Central memory CD8-positive, alpha-beta T cell (primary cell): ENCODE results near the gene RAD51AP1.
"Not testable (repeated sequence)": the region's sequence is repeated elsewhere in the genome, so short reads cannot be mapped to it uniquely, and the experiment has no call there.

Experiments used
- ATAC-seq: fragments of 150-1000 bp; cut with Tn5 transposase; replicated peaks from 2 replicates; pipeline ENCODE4 v1.10.0; 2022; ENCODE audit warnings: mild to moderate bottlenecking, moderate FRiP score, moderate number of reproducible peaks; ENCODE audit not compliant: poor library complexity, severe bottlenecking; ENCODE audit errors: extremely low read depth
- DNase-seq, 2 donors: peaks; one replicate each; pipeline ENCODE4 v3.0.0; 2021; ENCODE audit warnings: low spot score in 2 of 2
- H3K27ac Mint-ChIP-seq: one replicate; pipeline ENCODE4 v1.8.0; 2022; ENCODE audit warnings: low read depth, mild to moderate bottlenecking, moderate library complexity, mixed read lengths
- H3K27me3 Mint-ChIP-seq: one replicate; pipeline ENCODE4 v1.8.0; 2022; ENCODE audit warnings: mixed read lengths
- H3K36me3 Mint-ChIP-seq: one replicate; pipeline ENCODE4 v1.8.0; 2022; ENCODE audit warnings: mild to moderate bottlenecking, moderate library complexity, mixed read lengths; ENCODE audit not compliant: insufficient read depth
- H3K4me1 Mint-ChIP-seq: one replicate; pipeline ENCODE4 v1.8.0; 2022; ENCODE audit warnings: mixed read lengths
- H3K4me3 Mint-ChIP-seq: one replicate; pipeline ENCODE4 v1.8.0; 2022; ENCODE audit warnings: mild to moderate bottlenecking, moderate library complexity, mixed read lengths
- H3K9me3 Mint-ChIP-seq: one replicate; pipeline ENCODE4 v1.8.0; 2022; ENCODE audit warnings: mixed read lengths

The RAD51AP1 gene, protein sequence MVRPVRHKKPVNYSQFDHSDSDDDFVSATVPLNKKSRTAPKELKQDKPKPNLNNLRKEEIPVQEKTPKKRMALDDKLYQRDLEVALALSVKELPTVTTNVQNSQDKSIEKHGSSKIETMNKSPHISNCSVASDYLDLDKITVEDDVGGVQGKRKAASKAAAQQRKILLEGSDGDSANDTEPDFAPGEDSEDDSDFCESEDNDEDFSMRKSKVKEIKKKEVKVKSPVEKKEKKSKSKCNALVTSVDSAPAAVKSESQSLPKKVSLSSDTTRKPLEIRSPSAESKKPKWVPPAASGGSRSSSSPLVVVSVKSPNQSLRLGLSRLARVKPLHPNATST

DNA sequence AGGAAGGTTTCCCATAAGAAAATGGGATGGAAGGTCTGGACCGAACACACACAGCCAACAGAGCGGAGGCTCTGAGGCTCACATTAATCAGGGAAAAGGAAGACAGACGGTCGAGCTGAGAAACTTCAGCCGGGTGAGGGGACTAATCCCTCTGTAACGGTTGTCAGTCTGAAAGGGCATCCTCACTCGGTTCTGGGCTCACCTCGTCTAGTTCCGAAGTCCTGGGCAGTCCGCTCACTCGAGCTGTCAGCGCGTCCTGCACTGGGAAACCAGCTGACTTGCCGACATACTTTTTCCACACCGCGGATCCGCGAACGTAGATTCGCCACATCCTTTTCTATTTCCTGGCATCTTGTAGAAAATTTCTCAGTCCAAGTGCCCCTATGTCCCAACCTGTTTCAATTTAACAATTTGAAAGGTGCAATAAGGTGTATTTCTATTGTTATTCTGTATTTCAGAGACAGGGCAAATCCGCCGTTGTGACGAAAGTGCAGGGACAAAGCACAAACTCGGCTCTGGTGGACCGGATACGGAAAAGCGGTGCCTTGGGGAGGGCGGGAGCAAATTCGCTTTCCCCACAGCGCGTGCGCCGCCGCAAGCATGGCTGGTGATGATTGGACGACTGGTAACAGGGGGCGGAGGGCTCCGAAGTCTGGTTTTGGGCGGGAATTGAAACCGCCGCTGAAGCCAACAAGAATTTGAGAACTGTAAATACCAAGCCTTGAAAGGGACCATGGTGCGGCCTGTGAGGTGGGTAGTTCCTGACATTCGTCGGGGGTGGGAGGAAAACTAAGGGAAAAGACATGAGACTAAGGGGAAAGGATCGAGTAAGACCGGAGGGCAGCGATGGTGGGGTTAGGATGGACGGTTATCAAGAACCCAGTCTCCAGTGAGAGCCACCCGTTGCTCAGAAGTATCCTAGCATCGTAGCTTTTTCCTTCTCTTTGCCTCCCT, at the start of gene RAD51AP1:
TSS of gene RAD51AP1 (plus strand) at position 684 of the 954 bp plus-strand sequence. CDS start at position 734, 50 bp downstream.
- Mint-ChIP-seq H3K9me3 (no peaks in the 10 kb centered on the region), H3K27ac (peak within 1 kb of the TSS; percentile 97), H3K4me3 (peak within 1 kb of the TSS; percentile 94), H3K36me3 (peaks cover 12% of the 10 kb centered on the region), H3K4me1 (peaks cover 17% of the 10 kb centered on the region), H3K27me3 (no peaks in the 10 kb centered on the region)
- ATAC-seq = peak; percentile 99
- peak; percentile 92 to 94 for DNase-seq

DNA sequence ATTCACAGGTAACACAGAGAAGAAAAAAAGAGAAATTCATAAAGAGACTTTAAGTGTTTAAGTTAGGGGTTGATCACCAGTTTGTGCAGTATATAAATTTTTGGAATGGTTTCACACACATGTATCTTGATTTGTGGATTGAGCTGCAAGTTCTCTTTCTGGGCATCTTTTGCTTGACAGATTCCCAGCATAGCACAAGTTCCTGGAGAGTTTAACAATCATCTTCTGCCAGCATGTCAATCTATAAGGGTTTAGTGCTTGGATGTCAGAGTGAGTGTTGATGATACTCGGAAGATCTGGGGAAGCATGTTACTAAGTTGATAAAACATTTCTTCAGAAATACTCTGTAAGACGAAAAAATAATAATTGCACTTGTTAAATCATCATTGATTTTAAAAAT, 49.1 kb upstream of the RAD51AP1 start:
- no peaks in the 10 kb centered on the region for H3K4me1 Mint-ChIP-seq
- no peak for ATAC-seq
- no peak overlapping the region for H3K27ac Mint-ChIP-seq
- DNase-seq = no peak
- no peak overlapping the region for H3K4me3 Mint-ChIP-seq
- H3K27me3 Mint-ChIP-seq = no peaks in the 10 kb centered on the region
- H3K9me3 Mint-ChIP-seq = no peaks in the 10 kb centered on the region
- peaks cover 13% of the 10 kb centered on the region for H3K36me3 Mint-ChIP-seq

DNA sequence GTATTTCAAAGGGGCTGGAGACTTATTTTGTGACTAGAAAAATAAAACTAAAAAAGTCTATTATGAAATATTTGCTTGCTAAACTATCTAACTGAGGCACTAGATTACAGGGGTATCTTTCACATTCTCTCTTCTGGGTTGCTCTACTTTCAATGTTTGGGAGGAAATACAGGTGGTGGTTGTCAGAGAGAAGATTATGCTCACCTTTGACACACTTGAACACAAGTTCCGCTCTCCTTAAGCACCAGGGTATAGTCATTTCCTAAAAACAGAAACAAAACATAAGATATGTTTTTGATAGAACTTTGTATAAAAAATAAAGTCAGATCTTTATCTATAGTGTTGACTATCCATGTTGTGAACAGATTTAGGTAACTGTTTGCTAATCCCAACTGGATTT, 47.7 kb upstream of the RAD51AP1 start:
- H3K4me3 Mint-ChIP-seq = no peak overlapping the region
- no peaks in the 10 kb centered on the region for H3K9me3 Mint-ChIP-seq
- H3K27ac Mint-ChIP-seq = no peak overlapping the region
- no peaks in the 10 kb centered on the region for H3K4me1 Mint-ChIP-seq
- no peak for ATAC-seq
- no peak for DNase-seq
- H3K27me3 Mint-ChIP-seq = no peaks in the 10 kb centered on the region
- H3K36me3 Mint-ChIP-seq = peaks cover 13% of the 10 kb centered on the region

DNA sequence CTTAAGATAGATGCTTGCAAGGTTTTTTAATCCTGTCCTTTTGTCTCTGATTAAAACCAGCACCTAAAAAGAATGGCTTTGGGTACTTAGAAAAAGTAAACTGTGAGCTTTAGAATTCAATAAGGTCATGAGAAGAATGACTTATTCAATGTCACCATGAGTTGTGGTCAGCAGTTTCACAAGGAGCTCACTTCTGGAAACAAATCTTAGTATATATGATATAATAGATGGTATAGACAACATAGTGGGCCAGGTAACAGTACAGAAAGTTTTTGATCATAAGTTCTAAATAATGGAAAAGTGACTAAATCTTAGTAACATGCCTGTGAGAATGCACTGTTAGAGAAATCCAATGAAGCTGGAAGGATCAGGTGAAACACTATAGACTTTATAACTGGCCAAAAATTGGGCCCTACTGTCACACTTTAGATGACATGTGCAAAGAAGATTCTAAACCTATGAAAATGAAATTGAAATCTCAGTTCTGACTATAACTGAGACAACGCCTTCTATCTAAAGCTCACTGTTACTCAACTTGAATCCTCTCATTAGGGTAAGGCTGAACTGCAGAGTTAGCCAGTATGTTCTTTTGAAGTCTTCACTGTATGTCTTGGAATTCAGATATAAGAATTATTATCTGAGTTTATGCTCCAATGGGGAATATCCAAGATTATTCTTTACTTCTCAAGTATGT, 42.4 kb upstream of the RAD51AP1 start:
- H3K4me3 Mint-ChIP-seq = no peak overlapping the region
- DNase-seq = no peak
- no peak overlapping the region for H3K27ac Mint-ChIP-seq
- no peak for ATAC-seq
- H3K9me3 Mint-ChIP-seq = no peaks in the 10 kb centered on the region
- peaks cover 17% of the 10 kb centered on the region for H3K36me3 Mint-ChIP-seq
- H3K4me1 Mint-ChIP-seq = no peaks in the 10 kb centered on the region
- no peaks in the 10 kb centered on the region for H3K27me3 Mint-ChIP-seq

DNA sequence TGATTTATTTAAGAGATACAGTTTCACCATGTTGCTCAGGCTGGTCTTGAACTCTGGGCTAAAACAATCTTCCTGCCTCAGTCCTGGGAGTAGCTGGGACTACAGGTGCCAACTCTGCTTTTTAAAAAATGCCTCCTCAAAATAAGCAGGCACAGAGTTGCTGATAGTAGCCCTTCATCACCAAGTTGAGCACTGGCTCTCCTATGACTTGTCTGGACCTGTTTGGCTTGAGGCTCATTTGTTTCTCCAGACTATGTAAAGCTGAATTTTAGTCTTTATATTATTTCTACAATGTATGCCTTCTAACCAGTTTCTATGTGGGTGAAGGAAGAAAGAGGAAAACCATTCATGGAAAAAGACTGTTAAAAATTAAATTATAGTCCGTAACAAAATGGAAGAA, 39.5 kb upstream of the RAD51AP1 start:
- Mint-ChIP-seq H3K4me1 (no peaks in the 10 kb centered on the region), H3K36me3 (peaks cover 22% of the 10 kb centered on the region), H3K27ac (no peak overlapping the region), H3K27me3 (no peaks in the 10 kb centered on the region), H3K4me3 (no peak overlapping the region), H3K9me3 (no peaks in the 10 kb centered on the region)
- DNase-seq (no peak), ATAC-seq (no peak)

DNA sequence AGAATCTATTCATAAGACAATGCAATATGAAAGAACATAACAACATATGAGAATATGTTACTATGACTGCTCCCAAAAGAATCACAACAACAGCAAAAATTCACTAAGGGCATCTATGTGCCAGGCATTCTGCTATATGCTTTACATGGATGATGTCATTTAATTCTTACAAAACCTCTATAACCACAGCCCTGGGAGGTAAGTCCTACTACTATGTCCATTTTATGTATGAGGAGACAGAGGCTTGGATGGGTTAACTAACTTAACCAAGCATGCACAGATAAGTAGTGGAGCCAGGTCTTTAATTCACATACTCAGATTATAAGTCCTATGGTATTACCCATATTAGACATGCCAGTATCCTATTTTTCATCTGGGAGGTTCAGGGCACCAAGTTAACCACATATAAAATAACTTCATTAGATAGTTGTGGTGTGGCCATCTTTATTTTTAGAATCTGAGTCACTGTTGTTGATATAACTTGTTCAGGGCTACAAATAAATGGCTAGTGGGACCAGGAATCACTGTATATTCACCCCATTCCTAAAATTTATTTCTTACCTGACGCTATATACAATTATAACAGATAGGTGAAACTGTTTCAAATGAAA, 33.2 kb upstream of the RAD51AP1 start:
- DNase-seq (no peak), ATAC-seq (no peak)
- Mint-ChIP-seq H3K4me1 (peaks cover 19% of the 10 kb centered on the region), H3K36me3 (peaks cover 9% of the 10 kb centered on the region), H3K27ac (no peak overlapping the region), H3K4me3 (no peak overlapping the region), H3K27me3 (no peaks in the 10 kb centered on the region), H3K9me3 (no peaks in the 10 kb centered on the region)

DNA sequence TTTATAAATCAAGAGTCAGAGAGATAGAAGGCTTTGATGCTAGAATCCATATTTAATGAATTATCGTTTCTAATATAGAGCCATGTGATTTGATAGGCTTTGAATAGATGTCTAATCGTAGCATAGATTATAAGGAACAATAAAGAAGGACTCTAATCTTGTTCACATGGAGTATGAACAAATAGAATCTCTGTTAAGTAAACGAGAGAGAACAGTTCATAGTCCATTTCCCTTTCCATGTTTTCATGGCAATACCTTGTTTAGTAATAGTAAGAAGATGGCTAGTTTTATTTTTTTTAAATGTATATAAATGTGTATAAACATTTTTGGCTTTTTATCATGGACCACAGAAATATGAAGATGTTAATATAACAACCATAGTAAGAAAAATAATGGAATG, 32.3 kb upstream of the RAD51AP1 start:
- peak overlapping the region; percentile 32 for H3K27ac Mint-ChIP-seq

DNA sequence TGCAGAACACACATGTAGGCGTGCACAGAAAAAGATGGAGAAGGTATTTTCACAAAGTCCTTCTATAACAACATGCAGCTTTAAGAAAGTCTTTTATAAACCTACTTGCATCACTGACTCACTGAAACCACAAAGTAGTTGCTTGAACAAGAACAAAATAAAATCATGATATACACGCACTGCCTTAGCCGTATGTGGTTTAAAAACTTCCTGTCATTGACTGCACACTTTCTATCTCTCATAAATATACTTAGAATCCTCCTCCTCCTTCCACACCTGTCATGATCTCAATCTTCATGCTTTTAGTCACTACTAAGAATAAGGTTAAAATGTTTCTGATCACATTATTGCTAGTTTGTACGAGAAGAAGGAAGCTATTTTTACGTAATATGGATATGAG, 31.8 kb upstream of the RAD51AP1 start:
- H3K27me3 Mint-ChIP-seq = no peaks in the 10 kb centered on the region
- H3K9me3 Mint-ChIP-seq = no peaks in the 10 kb centered on the region
- DNase-seq = no peak
- peaks cover 19% of the 10 kb centered on the region for H3K4me1 Mint-ChIP-seq
- H3K36me3 Mint-ChIP-seq = peaks cover 9% of the 10 kb centered on the region
- ATAC-seq = peak; percentile 94
- H3K4me3 Mint-ChIP-seq = peak overlapping the region; percentile 8
- H3K27ac Mint-ChIP-seq = peak overlapping the region; percentile 32

More for the DNA sequence above, 32.3 kb upstream of the RAD51AP1 start:
- no peak for DNase-seq
- no peak overlapping the region for H3K4me3 Mint-ChIP-seq
- ATAC-seq = no peak
- peaks cover 9% of the 10 kb centered on the region for H3K36me3 Mint-ChIP-seq
- no peaks in the 10 kb centered on the region for H3K9me3 Mint-ChIP-seq
- H3K27me3 Mint-ChIP-seq = no peaks in the 10 kb centered on the region
- peaks cover 19% of the 10 kb centered on the region for H3K4me1 Mint-ChIP-seq

DNA sequence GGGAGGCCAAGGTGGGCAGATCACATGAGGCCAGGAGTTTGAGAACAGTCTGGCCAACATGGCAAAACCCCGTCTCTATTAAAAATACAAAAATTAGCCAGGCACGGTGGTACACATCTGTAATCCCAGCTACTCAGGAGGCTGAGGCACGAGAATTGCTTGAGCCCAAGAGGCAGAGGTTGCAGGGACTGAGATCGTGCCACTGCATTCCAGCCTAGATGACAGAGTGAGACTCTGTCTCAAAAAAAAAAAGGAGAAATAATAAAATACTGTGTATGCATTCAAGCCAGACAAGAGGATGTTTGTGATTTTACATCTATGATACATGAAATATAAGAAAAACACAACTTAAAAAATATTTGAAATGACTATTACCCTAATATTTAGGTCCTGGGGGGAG, 30.2 kb upstream of the RAD51AP1 start:
- not testable (repeated sequence) for H3K9me3 Mint-ChIP-seq, ATAC-seq, H3K36me3 Mint-ChIP-seq, H3K27ac Mint-ChIP-seq, H3K4me3 Mint-ChIP-seq, H3K27me3 Mint-ChIP-seq, DNase-seq
- peaks cover 19% of the 10 kb centered on the region for H3K4me1 Mint-ChIP-seq

DNA sequence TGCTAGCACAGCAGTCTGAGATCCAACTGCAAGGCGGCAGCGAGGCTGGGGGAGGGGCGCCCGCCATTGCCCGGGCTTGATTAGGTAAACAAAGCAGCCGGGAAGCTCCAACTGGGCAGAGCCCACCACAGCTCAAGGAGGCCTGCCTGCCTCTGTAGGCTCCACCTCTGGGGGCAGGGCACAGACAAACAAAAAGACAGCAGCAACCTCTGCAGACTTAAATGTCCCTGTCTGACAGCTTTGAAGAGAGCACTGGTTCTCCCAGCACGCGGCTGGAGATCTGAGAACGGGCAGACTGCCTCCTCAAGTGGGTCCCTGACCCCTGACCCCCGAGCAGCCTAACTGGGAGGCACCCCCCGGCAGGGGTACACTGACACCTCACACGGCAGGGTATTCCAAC, 29.4 kb upstream of the RAD51AP1 start:
- H3K4me3 Mint-ChIP-seq, H3K9me3 Mint-ChIP-seq, H3K27ac Mint-ChIP-seq, H3K27me3 Mint-ChIP-seq, ATAC-seq, DNase-seq, H3K36me3 Mint-ChIP-seq: not testable (repeated sequence)
- H3K4me1 Mint-ChIP-seq = peaks cover 19% of the 10 kb centered on the region

DNA sequence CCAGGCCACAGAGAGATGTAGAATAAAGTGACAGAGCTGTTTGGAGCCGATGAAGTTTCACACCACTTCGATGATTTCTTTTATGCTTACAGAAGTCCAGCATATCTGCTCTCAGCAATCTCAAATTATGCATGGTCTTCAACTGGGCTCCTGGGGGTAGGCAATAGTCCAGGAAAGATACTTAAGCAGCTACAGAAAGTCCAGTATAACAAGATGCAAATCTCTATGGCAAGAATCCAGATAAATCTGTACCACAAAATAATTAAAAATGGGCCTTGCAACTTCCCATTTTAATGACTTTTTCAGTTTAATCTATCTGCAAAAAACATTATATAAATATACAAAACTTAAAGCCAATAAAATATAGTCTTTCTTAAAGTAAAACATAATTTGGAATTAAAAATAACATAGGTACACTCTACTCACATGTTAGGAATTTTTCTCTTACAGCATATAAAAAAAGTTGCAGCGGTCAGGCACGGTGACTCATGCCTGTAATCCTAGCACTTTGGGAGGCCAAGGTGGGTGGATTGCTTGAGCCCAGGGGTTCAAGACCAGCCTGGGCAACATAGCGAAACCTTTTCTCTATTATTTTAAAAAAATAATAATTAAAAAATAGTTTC, 20.5 kb upstream of the RAD51AP1 start:
- Mint-ChIP-seq H3K4me1 (no peaks in the 10 kb centered on the region), H3K9me3 (no peaks in the 10 kb centered on the region), H3K27ac (no peak overlapping the region), H3K36me3 (peaks cover 16% of the 10 kb centered on the region), H3K4me3 (no peak overlapping the region), H3K27me3 (no peaks in the 10 kb centered on the region)
- no peak for DNase-seq
- no peak for ATAC-seq

DNA sequence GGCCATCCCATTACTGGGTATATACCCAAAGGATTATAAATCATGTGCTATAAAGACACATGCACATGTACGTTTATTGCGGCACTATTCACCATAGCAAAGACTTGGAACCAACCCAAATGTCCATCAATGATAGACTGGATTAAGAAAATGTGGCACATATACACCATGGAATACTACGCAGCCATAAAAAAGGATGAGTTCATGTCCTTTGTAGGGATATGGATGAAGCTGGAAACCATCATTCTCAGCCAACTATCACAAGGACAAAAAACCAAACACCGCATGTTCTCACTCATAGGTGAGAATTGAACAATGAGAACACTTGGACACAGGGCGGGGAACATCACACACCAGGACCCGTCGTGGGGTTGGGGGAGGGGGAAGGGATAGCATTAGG, 15.2 kb upstream of the RAD51AP1 start:
- not testable (repeated sequence) for H3K27ac Mint-ChIP-seq, DNase-seq, H3K4me1 Mint-ChIP-seq, H3K4me3 Mint-ChIP-seq, ATAC-seq, H3K27me3 Mint-ChIP-seq, H3K9me3 Mint-ChIP-seq
- H3K36me3 Mint-ChIP-seq = peaks cover 27% of the 10 kb centered on the region
